B cell (primary cell): ENCODE measurements around the gene MYH13.

Experiments used
- CTCF ChIP-seq: fragments of 200-600 bp; IDR thresholded peaks from one replicate; pipeline ENCODE4 v1.8.0; 2022; ENCODE audit warnings: antibody characterized with exemption, mild to moderate bottlenecking
- EZH2 ChIP-seq: IDR thresholded peaks from 2 replicates; pipeline ENCODE4 v1.6.1; 2012; ENCODE audit warnings: borderline replicate concordance, low read depth, mild to moderate bottlenecking, moderate library complexity, low read length; ENCODE audit not compliant: insufficient read depth, poor library complexity, severe bottlenecking

- TF ChIP-seq CTCF, result no peak
- no peak for TF ChIP-seq EZH2
These were observed 75.1 kb downstream of the MYH13 start for GRCh38 chr17:10297691-10298090.
